MM.1S (cell line): ENCODE data around the gene KCNMA1.

Experiments
- CTCF ChIP-seq: fragments of 300-600 bp; sonication (generic); IDR thresholded peaks from 2 replicates; pipeline ENCODE4 v1.5.1; 2016; ENCODE audit warnings: antibody characterized with exemption, low read length, mixed read lengths
- EZH2phosphoT487 ChIP-seq: fragments of 300-600 bp; sonication (generic); IDR thresholded peaks from 2 replicates; pipeline ENCODE4 v1.6.1; 2018; ENCODE audit warnings: antibody characterized with exemption, low read length

GRCh38 chr10:76939933-76940468, 697.6 kb downstream of the KCNMA1 start:
- TF ChIP-seq CTCF (no peak), EZH2phosphoT487 (no peak)
